Adrenal gland (tissue), 12 donors: ENCODE data around the gene C6orf89. TPM values are rescaled to one million over a fixed set of nuclear protein-coding genes. Genes with fewer than 3 reads are reported as not detected.

Experiments
- DNase-seq, 7 donors: peaks; one replicate each; pipeline ENCODE4 v3.0.0-alpha.2; 2019 to 2020
- H3K27ac ChIP-seq, 5 donors: fragments of 200-600 bp; sonication (generic) in 4 of 5; 1 replicate in 3 of 5; 2 replicates in 2 of 5; pipeline versions ENCODE4 v1.5.1 to v1.8.0; 2016 to 2020; ENCODE audit warnings: mild to moderate bottlenecking in 1 of 5
- H3K27me3 ChIP-seq: fragments of 200-600 bp; 2 replicates; pipeline ENCODE4 v1.8.0; 2021
- H3K36me3 ChIP-seq, 2 donors: fragments of 200-600 bp; replicated peaks in 1 of 2; 1 replicate in 1 of 2; 2 replicates in 1 of 2; pipeline versions ENCODE4 v1.5.1 to v1.8.0; 2018 to 2022
- H3K4me1 ChIP-seq, 2 donors: fragments of 200-600 bp; replicated peaks in 1 of 2; 1 replicate in 1 of 2; 2 replicates in 1 of 2; pipeline versions ENCODE4 v1.5.1 to v1.8.0; 2018 to 2021
- H3K4me3 ChIP-seq, 4 donors: fragments of 200-600 bp; sonication (generic) in 3 of 4; one replicate each; pipeline ENCODE4 v1.5.1; 2016 to 2018
- H3K9me3 ChIP-seq, 3 donors: fragments of 200-600 bp; sonication (generic) in 1 of 3; replicated peaks in 1 of 3; 1 replicate in 2 of 3; 2 replicates in 1 of 3; pipeline versions ENCODE4 v1.5.1 to v1.8.0; 2016 to 2021
- POLR2A ChIP-seq, 2 donors: fragments of 450-650 bp; IDR thresholded peaks; one replicate each; pipeline ENCODE4 v1.6.1; 2017; ENCODE audit warnings: antibody characterized with exemption in 2 of 2, mild to moderate bottlenecking in 2 of 2, moderate library complexity in 1 of 2
- WGBS, 4 donors: extraction: QIAGEN DNeasy Blood & Tissue Kit in 2 of 4; methylation state at CpG; one replicate each; pipeline versions ENCODE4 v1.1.5 to v1.1.7; 2013 to 2017; 5-methylcytosine and 5-hydroxymethylcytosine counted together
- intact Hi-C, 2 donors: fragments of 100-400 bp; cut with DNase I; formaldehyde crosslinking; loops; one replicate each; pipeline versions ENCODE4 v1.14.1 to v1.15.0; 2022 to 2023
- polyA plus RNA-seq, 3 donors: library from polyadenylated mRNA; stranded (reverse); fragments of 200-250 nt in 2 of 3; fragments of 350-450 nt in 1 of 3; fragmentation: Illumina TruSeq in 1 of 3; extraction: RNeasy Lipid Tissue Mini Kit (QIAGEN cat#74804) in 1 of 3; gene quantifications; one replicate each; pipeline ENCODE4 v1.2.3, GENCODE V29; 2013 to 2014
- total RNA-seq, 9 donors: library from RNA; depleted of rRNA in 4 of 9; stranded (reverse); fragments of >200 nt in 4 of 9; fragments of 120-200 nt in 1 of 9; fragmentation: NEBNext Ultra II Directional in 1 of 9; extraction: Animal tissue kit (Norgen Biotek cat#: 25700) in 1 of 9; gene quantifications; one replicate each; pipeline versions ENCODE4 v1.1.0 to v1.2.4, GENCODE V29; 2013 to 2023
- TF ChIP-seq, protein P1 (sequence below), 6 experiments: fragments of 450-650 bp in 4 of 6; fragments of 200-600 bp in 2 of 6; sonication (generic) in 1 of 6; IDR thresholded peaks; 1 replicate in 5 of 6; 2 replicates in 1 of 6; pipeline versions ENCODE4 v1.5.1 to v1.8.0; 2016 to 2021; ENCODE audit warnings: antibody characterized with exemption in 6 of 6, mild to moderate bottlenecking in 2 of 6, moderate library complexity in 1 of 6
- donor health status: healthy with polysubstance abuse.
- donor health status: Bipolar disorder and iron deficiency.
- donor health status: DM: yes; HTN: yes; CAD: no.
- donor health status: DM: no; HTN: no; CAD: no.
- donor health status: DM: no; HTN: no; CAD: no.
- donor health status: DM: yes; HTN: yes; CAD: no.

C6orf89 gene
- total and polyA plus RNA-seq, 12 donors, result 17.5 to 107 (median 75.7) TPM

GRCh38 chr6:36976007-36976264, 90.2 kb downstream of the C6orf89 start:
- 87 to 97% (median 90%) methylated on average over 2 to 4 of the region's 4 CpGs for WGBS, 4 donors
- intact Hi-C loops, result loop anchor here (5.0 to 10.0 kb wide), 3 partner anchors 51 to 89 kb away; partner anchors contain the start of gene C6orf89 (in 1 of the 2)
- H3K36me3 ChIP-seq, result peaks cover 0 to 78% of the 10 kb centered on the region in 2 donors
- peak overlapping the region in 3 of 5 donors; percentile 28 to 90 (median 60) for H3K27ac ChIP-seq
- peak in 1 of 7 donors; percentile 20 for DNase-seq
- TF ChIP-seq, protein P1, sequence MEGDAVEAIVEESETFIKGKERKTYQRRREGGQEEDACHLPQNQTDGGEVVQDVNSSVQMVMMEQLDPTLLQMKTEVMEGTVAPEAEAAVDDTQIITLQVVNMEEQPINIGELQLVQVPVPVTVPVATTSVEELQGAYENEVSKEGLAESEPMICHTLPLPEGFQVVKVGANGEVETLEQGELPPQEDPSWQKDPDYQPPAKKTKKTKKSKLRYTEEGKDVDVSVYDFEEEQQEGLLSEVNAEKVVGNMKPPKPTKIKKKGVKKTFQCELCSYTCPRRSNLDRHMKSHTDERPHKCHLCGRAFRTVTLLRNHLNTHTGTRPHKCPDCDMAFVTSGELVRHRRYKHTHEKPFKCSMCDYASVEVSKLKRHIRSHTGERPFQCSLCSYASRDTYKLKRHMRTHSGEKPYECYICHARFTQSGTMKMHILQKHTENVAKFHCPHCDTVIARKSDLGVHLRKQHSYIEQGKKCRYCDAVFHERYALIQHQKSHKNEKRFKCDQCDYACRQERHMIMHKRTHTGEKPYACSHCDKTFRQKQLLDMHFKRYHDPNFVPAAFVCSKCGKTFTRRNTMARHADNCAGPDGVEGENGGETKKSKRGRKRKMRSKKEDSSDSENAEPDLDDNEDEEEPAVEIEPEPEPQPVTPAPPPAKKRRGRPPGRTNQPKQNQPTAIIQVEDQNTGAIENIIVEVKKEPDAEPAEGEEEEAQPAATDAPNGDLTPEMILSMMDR (IDR thresholded peaks at IDR 0.05), result no peak
- no peak for TF ChIP-seq POLR2A (IDR thresholded peaks at IDR 0.05)
- no peak overlapping the region for H3K4me3 ChIP-seq
- no peaks in the 10 kb centered on the region for H3K9me3 ChIP-seq
- peaks cover 17 to 39% of the 10 kb centered on the region in 2 donors for H3K4me1 ChIP-seq
- H3K27me3 ChIP-seq, result no peaks in the 10 kb centered on the region

- WGBS, 4 donors, result 76 to 84% (median 78%) methylated on average over 5 to 7 of the region's 7 CpGs
- Histone ChIP-seq H3K36me3 (peaks cover 0 to 78% of the 10 kb centered on the region in 2 donors), H3K9me3 (no peaks in the 10 kb centered on the region), H3K27me3 (no peaks in the 10 kb centered on the region), H3K27ac (peak overlapping the region in 4 of 5 donors; percentile 60 to 90 (median 72)), H3K4me1 (peaks cover 17 to 45% of the 10 kb centered on the region in 2 donors), H3K4me3 (no peak overlapping the region)
- intact Hi-C loops, result loop anchor here (5.0 to 10.0 kb wide), 3 partner anchors 52 to 89 kb away; partner anchors contain the start of gene C6orf89 (in 1 of the 2)
- TF ChIP-seq, protein P1 (IDR thresholded peaks at IDR 0.05), result no peak
- no peak for TF ChIP-seq POLR2A (IDR thresholded peaks at IDR 0.05)
- no peak for DNase-seq
Measured at GRCh38 chr6:36976509-36976908, 90.8 kb downstream of the C6orf89 start.

GRCh38 chr6:36976931-36977330, 91.2 kb downstream of the C6orf89 start:
- TF ChIP-seq, protein P1 (IDR thresholded peaks at IDR 0.05), result no peak
- TF ChIP-seq POLR2A (IDR thresholded peaks at IDR 0.05), result peak in 1 of 2 donors; percentile 40
- Histone ChIP-seq H3K27ac (peak overlapping the region in 4 of 5 donors; percentile 60 to 90 (median 72)), H3K9me3 (no peaks in the 10 kb centered on the region), H3K27me3 (no peaks in the 10 kb centered on the region), H3K36me3 (peaks cover 0 to 75% of the 10 kb centered on the region in 2 donors), H3K4me1 (peaks cover 17 to 48% of the 10 kb centered on the region in 2 donors), H3K4me3 (no peak overlapping the region)
- 50 to 70% (median 60%) methylated on average over 6 of the region's 6 CpGs for WGBS, 4 donors
- DNase-seq, result peak; percentile 52 to 80 (median 75)
- intact Hi-C loops, result loop anchor here (5.0 to 10.0 kb wide), 3 partner anchors 52 to 90 kb away; partner anchors contain the start of gene C6orf89 (in 1 of the 2)

DNA sequence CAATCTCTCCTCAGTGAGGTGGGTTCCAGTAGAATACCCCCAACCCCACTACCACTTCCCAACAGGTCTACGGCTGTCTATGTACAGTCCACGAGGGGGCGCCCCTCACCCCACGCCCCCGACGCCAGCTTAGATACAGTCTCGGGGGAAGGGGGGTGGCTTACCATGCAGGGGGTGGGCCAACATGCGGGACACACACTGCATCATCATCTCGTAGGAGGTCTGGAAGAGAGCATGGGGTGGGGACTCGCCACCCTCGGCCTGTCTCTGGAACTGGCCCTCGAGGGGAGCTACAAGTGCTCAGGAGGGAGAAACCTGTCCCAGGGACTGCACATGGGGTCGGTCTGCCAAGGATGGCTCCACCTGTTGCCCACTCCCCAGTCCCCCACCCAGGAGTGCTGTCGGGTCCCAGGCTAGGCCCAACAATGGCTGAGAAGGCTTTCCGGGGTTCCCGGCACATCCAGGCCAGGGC, 91.8 kb downstream of the C6orf89 start:
- H3K36me3 ChIP-seq, result peaks cover 0 to 70% of the 10 kb centered on the region in 2 donors
- H3K4me1 ChIP-seq, result peaks cover 17 to 54% of the 10 kb centered on the region in 2 donors
- peak overlapping the region in 4 of 5 donors; percentile 60 to 90 (median 72) for H3K27ac ChIP-seq
- peak in 1 of 7 donors; percentile 32 for DNase-seq
- H3K9me3 ChIP-seq, result no peaks in the 10 kb centered on the region
- TF ChIP-seq, protein P1 (IDR thresholded peaks at IDR 0.05), result peak in 4 of 6 experiments; percentile 18 to 35 (median 29)
- no peak for TF ChIP-seq POLR2A (IDR thresholded peaks at IDR 0.05)
- WGBS, 4 donors, result 67 to 72% (median 68%) methylated on average over 12 to 16 of the region's 16 CpGs; no CpG with 5 or more reads in 1 of the 4 donors
- no peak overlapping the region for H3K4me3 ChIP-seq
- intact Hi-C loops, result loop anchor here (5.0 to 10.0 kb wide), 3 partner anchors 53 to 90 kb away; partner anchors contain the start of gene C6orf89 (in 1 of the 2)
- H3K27me3 ChIP-seq, result no peaks in the 10 kb centered on the region

Other genes with a start within 250 kb of the C6orf89 start
- 100 to 1,000 TPM in 3 of 9 donors, 10 to 100 TPM in 6; 44.7 to 154 (median 87.6) TPM for gene CDKN1A, start 207.2 kb upstream of the C6orf89 start, total RNA-seq
- gene CDKN1A, start 207.2 kb upstream of the C6orf89 start, polyA plus RNA-seq, result 10 to 100 TPM; 18.8 to 45.1 (median 25.2) TPM
- not detected for gene RAB44, start 188.1 kb upstream of the C6orf89 start, total RNA-seq
- gene RAB44, start 188.1 kb upstream of the C6orf89 start, polyA plus RNA-seq, result under 1 TPM in 2 of 3 donors, not detected in 1; 0.03 to 0.16 TPM
- gene CPNE5, start 46.5 kb upstream of the C6orf89 start, total RNA-seq, result 1 to 10 TPM in 4 of 9 donors, under 1 TPM in 4, not detected in 1; 0.26 to 3.5 (median 0.95) TPM
- 1 to 10 TPM in 2 of 3 donors, under 1 TPM in 1; 0.71 to 2.2 (median 1.1) TPM for gene CPNE5, start 46.5 kb upstream of the C6orf89 start, polyA plus RNA-seq
- 100 to 1,000 TPM in 2 of 9 donors, 10 to 100 TPM in 7; 36.4 to 138 (median 55.1) TPM for gene PPIL1, start 11.1 kb upstream of the C6orf89 start, total RNA-seq
- gene PPIL1, start 11.1 kb upstream of the C6orf89 start, polyA plus RNA-seq, result 100 to 1,000 TPM in 1 of 3 donors, 10 to 100 TPM in 1, 1 to 10 TPM in 1; 8.2 to 134 (median 30.5) TPM
- gene PI16, start 68.8 kb downstream of the C6orf89 start, total RNA-seq, result 1 to 10 TPM in 3 of 9 donors, under 1 TPM in 5, not detected in 1; 0.12 to 4.7 (median 0.61) TPM
- gene PI16, start 68.8 kb downstream of the C6orf89 start, polyA plus RNA-seq, result 1 to 10 TPM in 2 of 3 donors, under 1 TPM in 1; 0.29 to 9.3 (median 7.4) TPM
- 100 to 1,000 TPM; 243 to 523 (median 344) TPM for gene MTCH1, start 100.2 kb downstream of the C6orf89 start, total RNA-seq
- 100 to 1,000 TPM; 116 to 481 (median 200) TPM for gene MTCH1, start 100.2 kb downstream of the C6orf89 start, polyA plus RNA-seq
- 100 to 1,000 TPM in 1 of 9 donors, 10 to 100 TPM in 7, 1 to 10 TPM in 1; 2.0 to 117 (median 33.8) TPM for gene FGD2, start 119.7 kb downstream of the C6orf89 start, total RNA-seq
- gene FGD2, start 119.7 kb downstream of the C6orf89 start, polyA plus RNA-seq, result 10 to 100 TPM in 1 of 3 donors, 1 to 10 TPM in 2; 3.7 to 28.7 (median 6.9) TPM